Mammary epithelial cell (primary cell): Measurements from ENCODE around the gene CASZ1.

Source experiments
- CTCF ChIP-seq, 2 donors: IDR thresholded peaks in 1 of 2; conservative IDR thresholded peaks in 1 of 2; 2 replicates each; pipeline ENCODE4 v1.5.1; 2011 to 2012; ENCODE audit warnings: inconsistent platforms in 2 of 2, low read length in 2 of 2, mild to moderate bottlenecking in 2 of 2, control low read depth in 1 of 2, low read depth in 1 of 2; ENCODE audit not compliant: insufficient read depth in 1 of 2; ENCODE audit errors: extremely low read depth in 1 of 2
- EZH2 ChIP-seq: IDR thresholded peaks from 2 replicates; pipeline ENCODE4 v1.6.1; 2012; ENCODE audit warnings: low read length, inconsistent platforms, borderline replicate concordance

- TF ChIP-seq CTCF (conservative IDR thresholded peaks at IDR 0.05 in 1 of 2, IDR thresholded peaks at IDR 0.05 in 1 of 2; ENCODE audit: extremely low read depth in 1 of 2, insufficient read depth in 1 of 2, low read depth in 1 of 2, low read length in 2 of 2) = no peak
- TF ChIP-seq EZH2 = no peak
These were observed 134.3 kb downstream of the CASZ1 start for GRCh38 chr1:10662090-10662688.
